ENCODE results near the gene RASSF4.
"Not testable (repeated sequence)": the region's sequence is repeated elsewhere in the genome, so short reads cannot be mapped to it uniquely, and the experiment has no call there.

Gene RASSF4

DNA sequence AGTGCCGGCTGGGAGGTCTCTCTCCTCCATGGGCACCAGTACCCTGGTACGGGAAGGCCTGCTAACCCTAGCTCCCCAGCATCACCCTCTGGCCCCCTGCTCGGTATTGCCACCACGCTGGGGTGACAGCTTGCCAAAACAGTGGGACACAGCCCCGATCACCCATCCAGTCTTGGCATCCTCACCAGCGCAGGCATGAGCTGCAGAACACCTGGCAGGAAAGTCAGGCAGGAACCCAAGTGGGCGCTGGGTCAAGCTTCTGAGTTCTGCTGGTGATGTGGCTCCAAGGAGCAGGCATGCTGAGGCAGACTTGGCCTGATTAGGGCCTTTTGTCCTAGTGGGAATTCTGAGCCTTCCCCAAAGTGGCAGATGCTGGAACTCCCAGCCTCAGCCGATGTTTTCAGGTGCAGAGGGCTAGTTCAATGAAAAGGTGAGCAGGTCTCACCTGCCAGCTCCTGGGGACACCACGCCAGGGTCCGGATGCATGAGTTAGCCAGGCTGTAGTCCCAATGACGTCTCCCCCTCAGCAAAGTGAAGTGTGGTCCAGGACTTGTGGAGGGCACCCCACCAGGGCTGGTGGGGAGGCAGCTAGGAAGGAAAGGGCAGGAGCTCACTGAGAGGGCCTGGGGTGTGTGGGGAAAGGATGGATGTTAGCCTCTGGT, 32.6 kb downstream of the RASSF4 start:
- DNase-seq = no peak

DNA sequence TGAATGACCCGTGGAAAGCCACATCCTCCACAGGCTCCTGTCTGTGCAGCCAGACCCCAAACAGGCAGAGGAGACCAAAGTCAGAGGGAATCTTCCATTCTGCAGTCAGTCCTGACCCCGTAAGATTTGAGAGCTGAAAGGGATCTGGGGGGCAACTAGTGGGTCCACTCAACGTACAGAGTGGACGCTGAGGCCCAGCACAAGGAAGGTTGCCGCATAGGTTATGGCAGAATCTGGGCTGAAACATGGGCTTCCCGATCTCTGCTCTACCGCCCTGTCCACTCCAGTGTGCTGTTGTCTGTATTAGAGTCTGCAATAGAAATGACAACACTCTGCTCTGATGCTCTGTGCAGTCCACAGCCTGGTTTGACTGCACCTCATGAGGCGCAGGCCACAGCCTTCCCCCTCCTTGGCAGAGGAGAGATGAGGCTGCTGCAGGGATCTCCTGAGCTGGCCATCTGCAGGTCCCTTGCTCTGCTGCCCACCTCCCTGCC, 33.2 kb downstream of the RASSF4 start:
- DNase-seq = no peak

DNA sequence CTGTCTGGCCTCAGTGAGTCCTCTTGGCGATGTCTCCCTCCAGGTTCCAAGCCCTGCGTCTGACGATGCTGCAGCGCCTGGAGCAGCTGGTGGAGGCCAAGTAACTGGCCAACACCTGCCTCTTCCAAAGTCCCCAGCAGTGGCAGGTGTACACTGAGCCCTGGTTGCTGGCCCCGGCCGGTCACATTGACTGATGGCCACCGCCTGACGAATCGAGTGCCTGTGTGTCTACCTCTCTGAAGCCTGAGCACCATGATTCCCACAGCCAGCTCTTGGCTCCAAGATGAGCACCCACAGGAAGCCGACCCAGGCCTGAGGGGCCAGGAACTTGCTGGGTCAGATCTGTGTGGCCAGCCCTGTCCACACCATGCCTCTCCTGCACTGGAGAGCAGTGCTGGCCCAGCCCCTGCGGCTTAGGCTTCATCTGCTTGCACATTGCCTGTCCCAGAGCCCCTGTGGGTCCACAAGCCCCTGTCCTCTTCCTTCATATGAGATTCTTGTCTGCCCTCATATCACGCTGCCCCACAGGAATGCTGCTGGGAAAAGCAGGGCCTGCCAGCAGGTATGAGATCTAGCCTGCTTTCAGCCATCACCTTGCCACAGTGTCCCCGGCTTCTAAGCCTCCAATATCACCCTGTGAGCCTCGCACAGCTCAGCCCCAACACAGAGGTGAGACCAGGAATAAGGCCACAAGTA, 33.8 kb downstream of the RASSF4 start:
- no peak for DNase-seq

DNA sequence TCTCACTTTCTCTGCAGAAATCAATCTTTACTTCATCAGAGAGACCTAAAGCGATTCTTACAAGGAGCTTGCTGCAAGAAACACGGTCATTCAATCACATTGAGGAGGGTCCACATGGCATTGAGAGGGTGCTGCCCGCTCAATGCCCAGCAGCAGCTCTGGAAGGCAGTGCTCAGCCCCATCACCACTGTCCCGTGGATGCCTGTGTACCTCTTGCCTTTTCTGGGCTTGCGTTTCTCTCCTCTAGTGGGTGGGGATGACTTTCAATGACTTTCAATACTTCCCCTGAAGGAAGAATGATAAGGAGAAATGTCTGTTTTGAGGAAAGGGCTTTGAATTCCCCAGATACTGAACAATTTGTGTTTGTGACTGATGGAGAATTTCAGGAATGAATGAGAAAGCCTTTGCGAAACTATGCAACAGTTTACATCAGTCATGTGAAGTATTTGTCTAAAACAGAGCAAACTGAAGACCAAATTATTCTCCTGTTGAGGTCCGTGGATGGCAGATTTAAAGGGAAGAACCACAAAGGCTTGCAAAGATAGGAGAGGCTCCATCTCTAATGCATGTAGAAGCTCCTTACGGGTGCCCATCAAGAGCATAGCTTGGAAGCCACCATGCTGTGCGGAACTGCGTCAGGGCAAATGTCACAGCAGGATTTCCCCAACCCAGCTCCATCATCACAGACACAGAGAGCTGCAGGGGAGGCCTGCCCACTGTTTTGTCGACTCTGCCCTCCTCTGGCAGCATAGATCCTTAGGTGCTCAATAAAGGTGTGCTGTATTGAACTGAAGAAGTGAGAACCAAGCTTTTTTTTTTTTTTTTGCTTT, 34.5 kb downstream of the RASSF4 start:
- peak; percentile 77 for DNase-seq

DNA sequence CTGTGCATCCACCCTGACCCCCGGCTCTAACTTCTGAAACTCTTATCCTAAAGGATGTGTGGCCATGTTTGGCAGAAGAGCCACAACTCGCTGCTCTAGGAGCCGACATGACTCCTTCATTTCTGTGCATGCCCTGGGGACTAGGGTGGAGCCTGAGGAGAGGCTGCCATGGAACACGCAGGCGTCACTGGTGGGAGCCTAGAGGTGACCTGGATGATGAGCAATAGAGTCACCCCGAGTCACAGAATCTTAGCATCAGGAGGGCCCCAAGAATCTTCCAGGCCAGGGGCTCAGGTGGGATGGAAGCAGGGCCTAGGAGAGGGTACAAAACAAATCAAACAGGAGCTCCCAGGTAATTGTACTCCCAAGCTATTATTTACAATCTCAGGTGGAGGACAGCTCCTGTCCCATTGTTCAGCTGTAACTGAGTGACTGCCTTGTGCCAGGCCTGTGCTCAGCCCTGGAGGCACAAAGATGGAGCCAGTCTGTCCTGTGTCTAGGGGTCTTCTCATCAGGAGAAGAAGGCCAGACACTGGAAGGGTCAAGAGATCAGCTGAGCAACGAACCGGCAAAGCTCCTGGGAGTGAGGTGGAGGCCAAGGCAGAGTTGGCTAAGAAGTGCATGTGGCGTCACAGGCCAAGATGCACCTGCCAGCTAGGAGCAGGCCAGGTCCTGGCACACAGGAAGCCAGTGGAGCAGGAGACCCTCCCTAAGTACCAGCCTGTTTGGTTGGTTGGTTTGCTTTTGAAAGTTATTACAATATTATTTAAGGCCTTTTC, 35.3 kb downstream of the RASSF4 start:
- DNase-seq = no peak

DNA sequence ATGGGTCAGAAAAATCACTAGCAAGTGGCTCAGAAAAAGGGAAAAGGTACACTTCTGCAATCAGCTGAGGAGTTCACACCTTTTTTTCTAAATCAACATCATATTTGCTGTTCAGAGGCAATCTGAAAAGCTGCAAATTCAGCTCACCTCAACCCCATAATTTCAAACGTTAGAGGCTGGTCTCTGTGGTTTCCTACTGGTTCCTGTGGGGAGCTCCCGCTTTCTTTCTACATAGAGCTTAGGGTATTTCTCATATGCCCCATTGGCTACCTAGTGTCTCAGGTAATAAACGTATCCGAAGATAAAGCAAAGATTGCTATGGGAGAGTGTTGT, 35.9 kb downstream of the RASSF4 start:
- no peak for DNase-seq

DNA sequence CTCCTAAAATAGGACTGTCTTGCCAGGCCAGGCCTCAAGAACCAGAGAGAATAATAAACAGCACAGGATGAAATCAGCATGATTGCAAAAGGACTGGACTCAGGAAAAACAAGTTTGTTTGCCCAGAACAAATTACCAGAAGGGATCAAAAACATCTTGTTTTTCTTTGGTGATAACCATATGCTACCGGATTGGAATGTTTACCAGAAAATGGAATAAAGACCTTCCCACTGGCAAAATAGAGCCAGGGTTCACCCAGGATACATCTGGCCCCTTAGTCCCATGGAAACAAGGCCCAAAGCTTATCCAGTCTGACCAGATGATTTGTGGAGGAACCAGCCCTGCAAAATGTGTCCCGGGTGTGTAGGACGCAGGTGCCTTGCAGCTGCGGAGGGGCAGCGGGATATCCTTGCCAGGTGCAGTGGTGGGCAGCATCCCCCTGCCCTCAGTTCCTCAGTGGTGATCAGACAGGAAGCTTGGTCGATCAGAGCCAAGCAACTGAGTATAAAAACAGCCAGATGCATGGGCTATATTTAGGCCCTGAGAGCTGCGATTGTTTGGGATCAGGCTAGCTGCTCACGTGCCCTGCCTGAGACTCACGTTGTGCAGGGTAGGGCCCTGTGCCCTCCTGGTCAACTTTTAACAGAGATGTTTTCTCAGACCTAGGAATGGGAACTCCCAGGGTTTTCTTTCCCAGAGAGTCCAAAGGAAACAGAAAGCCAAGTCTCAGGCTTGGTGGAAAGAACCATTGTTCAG, 36.5 kb downstream of the RASSF4 start:
- no peak for DNase-seq

DNA sequence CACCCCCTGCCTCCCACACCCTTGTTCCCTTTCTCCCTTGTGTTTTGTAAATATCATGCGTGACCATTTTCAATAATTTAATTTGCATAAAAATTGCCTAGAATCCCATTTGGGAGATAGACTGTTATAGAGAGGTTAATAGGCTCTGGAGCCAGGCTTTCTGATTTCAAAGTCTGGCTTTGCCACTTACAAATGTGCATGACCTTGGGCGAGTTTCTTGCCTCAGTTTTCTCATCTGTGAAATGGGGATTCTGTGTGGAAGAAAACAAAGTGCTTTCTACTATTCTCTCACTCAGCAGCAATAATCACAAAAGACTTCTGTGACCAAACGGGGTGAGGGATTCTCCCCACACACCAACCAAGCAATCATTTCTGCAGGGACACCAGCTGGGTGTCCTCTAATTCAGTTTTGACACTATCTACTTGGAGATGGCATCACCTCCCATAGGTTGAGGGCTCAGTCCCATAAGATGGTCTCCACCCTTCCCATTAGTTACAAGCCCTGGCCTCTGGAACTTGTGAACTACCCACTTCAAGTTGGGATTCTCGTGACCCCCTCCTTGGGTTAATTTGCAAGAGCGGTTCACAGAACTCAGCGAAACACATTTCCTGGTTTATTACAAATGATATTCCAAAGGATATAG, 37.6 kb downstream of the RASSF4 start:
- DNase-seq = no peak

DNA sequence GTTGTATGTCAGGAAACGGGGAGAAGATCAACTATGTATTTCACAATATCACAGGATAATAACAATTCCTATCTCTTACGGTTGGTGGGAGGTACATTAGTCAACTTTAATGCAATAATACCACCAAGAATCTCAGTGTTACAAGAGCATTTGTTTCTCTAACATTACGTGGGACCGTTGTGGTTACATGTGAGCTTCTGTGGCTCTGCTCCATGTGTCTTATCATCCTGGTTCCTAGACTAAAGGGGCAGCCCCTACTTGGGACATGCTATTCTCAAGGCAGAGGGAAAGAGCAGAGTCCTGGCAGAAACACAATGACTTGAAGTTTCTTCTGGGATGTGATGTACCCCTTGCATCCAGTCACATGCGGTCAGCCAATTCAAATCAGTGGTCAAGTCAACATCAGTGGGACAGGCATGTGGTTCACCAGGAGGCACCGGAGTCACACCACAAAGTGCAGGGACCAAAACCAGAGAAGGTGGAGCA, 38.6 kb downstream of the RASSF4 start:
- DNase-seq = no peak

DNA sequence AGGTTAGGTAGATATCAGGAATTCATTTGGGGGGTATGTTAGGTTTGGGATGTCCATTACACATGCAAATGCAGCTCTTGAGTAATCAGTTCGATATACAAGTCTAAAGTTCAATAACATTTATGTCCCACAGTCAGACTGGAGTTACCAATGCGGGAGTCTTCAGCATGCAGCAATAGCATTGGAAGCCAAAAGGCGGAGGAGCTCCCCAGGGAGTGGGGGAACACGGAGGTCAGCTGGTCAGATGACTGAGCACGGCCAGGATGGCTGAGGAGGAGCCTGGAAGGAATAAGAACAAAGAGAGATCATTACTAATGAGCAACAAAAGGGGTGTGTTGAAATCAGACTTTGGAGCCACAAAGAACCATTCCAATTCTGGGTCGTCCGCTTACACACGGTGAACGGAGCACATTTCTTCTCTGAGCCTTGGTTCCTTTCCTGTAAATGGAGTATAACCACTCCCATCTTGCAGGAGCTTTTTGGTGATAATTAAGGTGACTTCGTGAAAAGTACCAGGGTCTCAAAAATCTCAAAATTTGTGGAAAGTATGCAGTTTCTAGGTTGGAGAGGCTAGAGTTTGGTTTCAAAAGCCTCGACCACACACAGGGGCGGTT, 40.6 kb downstream of the RASSF4 start:
- DNase-seq = peak; percentile 33

DNA sequence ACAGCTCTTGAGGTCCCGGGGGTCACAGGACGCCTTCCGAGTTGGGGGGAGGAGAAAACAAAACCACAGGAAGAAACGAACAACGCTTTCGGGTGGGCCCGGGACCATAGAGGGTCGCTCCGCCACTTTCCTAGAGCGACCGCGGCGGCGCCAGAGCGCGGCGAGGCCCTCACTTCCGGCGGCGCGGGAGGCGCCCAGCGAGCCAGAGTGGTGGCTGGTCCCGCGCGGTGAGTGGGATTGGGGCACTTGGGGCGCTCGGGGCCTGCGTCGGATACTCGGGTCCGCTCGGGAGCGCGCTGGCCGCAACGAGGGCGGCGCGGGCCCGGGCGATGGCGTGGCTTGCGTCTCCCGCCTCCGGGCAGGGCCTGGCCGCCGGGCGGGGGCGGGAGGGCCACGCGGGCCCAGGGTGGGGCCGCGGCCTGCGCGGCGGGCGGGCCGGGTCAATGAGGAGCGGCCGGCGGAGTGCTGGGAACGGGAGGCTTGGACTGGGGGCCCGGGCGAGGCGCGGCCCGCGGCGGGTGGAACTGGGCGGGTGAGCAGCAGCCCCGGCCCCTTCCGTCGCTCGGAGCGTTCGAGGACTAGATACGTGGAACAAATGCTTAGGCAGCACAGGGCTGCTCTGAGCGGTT, 41.3 kb downstream of the RASSF4 start, which contains the start of gene ZNF22:
ZNF22 (plus strand) TSS at position 172 of the 629 bp plus-strand sequence. CDS start 2,446 bp downstream, outside the sequence.
- peak; percentile 84 for DNase-seq

DNA sequence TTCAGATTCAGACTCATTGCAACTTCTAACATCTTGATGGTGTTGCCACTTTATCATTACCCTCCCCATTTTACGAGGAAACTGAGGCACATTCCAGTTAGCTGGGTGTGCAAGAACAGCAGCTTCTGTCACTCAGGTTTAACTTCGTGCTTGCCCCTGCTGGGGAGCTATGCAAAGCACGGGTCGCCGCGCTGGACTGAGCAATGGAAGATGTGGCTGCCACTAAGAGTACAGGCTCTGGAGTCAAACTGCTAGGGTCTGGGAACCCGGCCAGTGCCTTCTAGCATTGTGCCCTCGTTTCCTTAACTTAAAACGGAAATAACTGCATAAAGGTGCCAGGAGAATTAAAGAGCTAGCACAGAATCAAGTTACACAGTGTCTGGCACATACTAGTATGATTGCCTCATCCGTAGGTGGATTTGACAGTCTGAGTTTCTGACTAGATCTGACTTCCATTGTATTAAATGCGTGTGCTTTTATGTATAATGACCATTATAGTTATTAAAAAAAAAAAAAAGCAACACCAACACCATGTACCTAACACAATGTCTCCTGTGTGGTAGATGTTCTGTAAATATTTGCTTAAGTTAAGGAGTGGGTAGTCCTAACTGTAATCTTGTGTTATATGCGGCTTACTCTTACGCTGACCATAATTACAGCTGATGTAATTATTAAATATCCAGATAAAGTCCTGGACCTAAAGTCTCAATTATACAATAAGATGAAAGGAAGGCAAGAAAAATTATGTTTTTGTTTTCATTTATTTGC, 42.0 kb downstream of the RASSF4 start:
- DNase-seq = peak; percentile 63

DNA sequence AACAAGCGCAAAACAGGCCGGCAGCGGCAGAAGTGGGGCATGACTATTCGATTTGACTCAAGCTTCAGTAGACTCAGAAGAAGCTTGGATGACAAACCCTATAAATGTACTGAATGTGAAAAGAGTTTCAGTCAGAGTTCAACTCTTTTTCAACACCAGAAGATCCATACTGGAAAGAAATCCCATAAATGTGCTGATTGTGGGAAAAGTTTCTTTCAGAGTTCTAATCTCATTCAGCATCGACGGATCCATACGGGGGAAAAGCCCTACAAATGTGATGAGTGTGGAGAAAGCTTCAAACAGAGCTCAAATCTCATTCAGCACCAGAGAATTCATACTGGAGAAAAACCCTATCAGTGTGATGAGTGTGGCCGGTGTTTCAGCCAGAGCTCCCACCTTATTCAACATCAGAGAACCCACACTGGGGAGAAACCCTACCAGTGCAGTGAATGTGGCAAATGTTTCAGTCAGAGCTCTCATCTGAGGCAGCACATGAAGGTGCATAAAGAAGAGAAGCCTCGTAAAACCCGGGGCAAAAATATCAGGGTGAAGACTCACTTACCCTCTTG, 43.9 kb downstream of the RASSF4 start:
- DNase-seq = no peak

DNA sequence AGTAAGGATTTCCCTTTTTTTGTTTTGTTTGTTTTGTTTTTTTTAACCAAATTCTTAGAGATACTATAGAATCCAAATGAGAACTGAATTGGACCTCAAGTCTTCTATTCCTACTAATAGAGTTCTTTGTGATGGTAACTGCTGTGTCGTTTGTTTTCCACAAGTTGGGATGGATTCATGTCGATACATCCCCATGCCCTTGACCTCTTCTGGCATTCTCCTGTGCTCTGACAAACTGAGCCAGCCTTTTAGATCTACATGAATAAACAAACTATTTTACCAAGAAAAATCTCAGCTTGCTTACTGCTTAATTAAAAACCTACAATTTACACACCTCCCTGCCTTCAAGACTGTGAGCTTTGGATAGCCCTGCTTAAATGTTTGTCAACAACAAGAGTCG, 45.1 kb downstream of the RASSF4 start:
- DNase-seq = no peak

DNA sequence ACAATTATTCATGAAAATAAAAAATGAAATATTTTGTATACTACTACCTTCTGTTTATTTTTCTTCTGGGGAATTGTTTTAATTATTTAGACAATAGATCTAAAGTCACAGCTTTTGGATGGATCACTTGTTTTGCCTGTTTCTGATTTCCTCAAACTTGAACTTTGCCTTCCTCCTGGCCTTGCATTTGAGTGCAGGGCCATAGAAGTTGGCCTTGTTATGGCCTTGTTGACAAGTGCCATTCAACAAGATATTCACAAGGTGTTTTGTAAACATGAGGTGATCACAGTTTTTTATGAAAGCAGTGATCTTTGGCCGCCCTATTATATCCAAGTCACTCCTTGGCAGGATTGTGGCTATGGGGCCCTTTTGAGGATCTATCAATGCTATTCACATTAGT, 45.7 kb downstream of the RASSF4 start:
- no peak for DNase-seq

DNA sequence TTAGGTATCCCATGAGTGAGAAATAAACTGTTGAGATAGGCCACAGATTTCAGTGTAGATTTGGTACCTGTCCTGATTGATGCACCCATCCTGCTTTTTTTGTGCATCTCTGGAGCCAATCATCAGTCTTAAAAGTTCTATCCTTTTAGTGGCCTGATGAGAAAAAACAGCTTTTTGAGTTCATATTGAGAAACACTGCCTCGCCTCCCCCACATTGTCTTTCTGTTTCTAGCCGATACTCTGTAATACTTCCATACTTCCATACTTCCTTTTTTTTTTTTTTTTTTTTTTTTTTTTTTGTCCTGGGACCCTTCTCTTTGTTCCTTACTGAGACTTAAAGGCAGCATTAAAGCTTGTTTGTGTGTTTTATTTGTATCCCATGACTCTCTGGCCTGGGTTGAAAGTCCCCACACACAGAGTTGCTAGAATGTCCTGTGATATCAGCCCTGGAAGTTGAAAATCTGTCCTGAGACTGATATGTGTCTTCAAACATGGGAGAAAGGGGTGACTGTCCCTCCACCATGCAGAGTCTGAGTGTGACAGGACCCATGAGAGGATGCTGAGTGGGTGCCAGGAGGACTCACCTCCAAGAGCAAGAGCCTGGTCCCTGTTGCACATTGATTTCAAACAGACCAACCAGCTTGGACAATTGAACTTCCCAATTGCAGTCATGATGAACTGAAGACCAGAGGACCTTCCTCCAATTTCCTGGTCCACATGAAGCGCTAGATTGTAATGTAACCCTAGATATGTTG, 46.9 kb downstream of the RASSF4 start:
- DNase-seq = no peak

DNA sequence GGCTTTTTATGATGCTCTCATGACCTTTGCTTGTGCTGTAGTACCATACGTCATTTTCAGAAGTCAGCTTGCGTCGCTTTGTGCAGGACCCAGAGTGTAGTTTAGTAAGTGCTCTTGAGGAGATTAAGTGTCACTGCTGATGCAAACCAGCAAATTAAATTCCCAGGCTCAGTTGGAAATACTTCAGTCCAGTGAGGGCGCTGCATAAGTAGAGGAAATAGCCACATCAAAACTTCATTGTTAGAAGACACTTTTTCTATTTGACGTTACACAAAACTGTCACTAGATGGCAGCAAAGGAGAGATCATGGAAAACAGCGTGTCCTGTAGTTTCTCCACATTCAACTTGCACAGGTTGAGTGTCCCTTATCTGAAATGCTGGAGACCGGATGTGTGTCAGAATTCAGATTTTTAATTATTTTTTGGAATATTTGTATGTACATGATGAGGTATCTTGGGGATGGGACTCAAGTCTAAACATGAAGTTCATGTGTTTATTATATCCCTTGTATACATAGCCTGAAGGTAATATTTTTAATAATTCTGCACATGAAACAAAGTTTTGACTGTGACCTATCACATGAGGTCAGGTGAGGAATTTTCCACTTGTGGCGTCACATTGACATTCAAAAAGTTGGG, 49.0 kb downstream of the RASSF4 start:
- DNase-seq = peak; percentile 86

DNA sequence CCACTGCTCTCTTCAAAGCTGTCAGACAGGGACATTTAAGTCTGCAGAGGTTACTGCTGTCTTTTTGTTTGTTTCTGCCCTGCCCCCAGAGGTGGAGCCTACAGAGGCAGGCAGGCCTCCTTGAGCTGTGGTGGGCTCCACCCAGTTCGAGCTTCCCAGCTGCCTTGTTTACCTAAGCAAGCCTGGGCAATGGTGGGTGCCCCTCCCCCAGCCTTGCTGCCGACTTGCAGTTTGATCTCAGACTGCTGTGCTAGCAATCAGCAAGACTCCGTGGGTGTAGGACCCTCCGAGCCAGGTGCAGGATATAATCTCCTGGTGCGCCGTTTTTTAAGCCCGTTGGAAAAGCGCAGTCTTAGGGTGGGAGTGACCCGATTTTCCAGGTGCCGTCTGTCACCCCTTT, 55.0 kb downstream of the RASSF4 start:
- DNase-seq = not testable (repeated sequence)
